HEK293 (cell line): Measurements from ENCODE around the gene SMCHD1.

Experiments
- CTCF ChIA-PET: fragments of 350-600 bp; formaldehyde crosslinking; extraction: SDS; loops from one replicate; lab custom pipeline; 2021; ENCODE audit warnings: antibody characterized with exemption; lab: Yijun Ruan, JAX
- POLR2A ChIA-PET: fragments of 300-600 bp; formaldehyde crosslinking; extraction: SDS; loops from one replicate; lab custom pipeline; 2020; ENCODE audit warnings: antibody characterized with exemption, inconsistent platforms; lab: Yijun Ruan, JAX
- H3K27ac ChIP-seq: fragments of 200-500 bp; sonication (Bioruptor generic); 2 replicates; pipeline ENCODE4 v1.5.1; 2014; ENCODE audit warnings: low read depth, low read length, control low read depth, inconsistent platforms; ENCODE audit errors: extremely low read depth
- H3K36me3 ChIP-seq, 2 experiments: fragments of 200-500 bp in 1 of 2; sonication (Bioruptor generic) in 1 of 2; 1 replicate in 1 of 2; 2 replicates in 1 of 2; pipeline ENCODE4 v1.5.1; 2014 to 2017; ENCODE audit warnings: inconsistent platforms in 2 of 2, low read length in 2 of 2; ENCODE audit not compliant: control insufficient read depth in 2 of 2, insufficient read depth in 1 of 2
- H3K4me1 ChIP-seq: fragments of 200-500 bp; sonication (Bioruptor generic); 2 replicates; pipeline ENCODE4 v1.5.1; 2014; ENCODE audit warnings: mild to moderate bottlenecking, low read length, inconsistent platforms; ENCODE audit not compliant: control insufficient read depth, insufficient read depth
- H3K4me3 ChIP-seq: 2 replicates; pipeline ENCODE4 v1.5.1; 2011; ENCODE audit warnings: low read depth, mild to moderate bottlenecking, control low read depth, low read length, moderate library complexity
- H3K9me3 ChIP-seq: fragments of 200-500 bp; sonication (Bioruptor generic); 2 replicates; pipeline ENCODE4 v1.5.1; 2014; ENCODE audit warnings: low read depth, low read length, inconsistent platforms; ENCODE audit not compliant: control insufficient read depth, insufficient read depth
- IKZF3 ChIP-seq: fragments of 450-650 bp; IDR thresholded peaks from 2 replicates; pipeline ENCODE4 v1.5.0; 2018; ENCODE audit warnings: missing biosample characterization, mild to moderate bottlenecking, missing genetic modification characterization, moderate library complexity
- KLF16 ChIP-seq: fragments of 450-650 bp; formaldehyde crosslinking; IDR thresholded peaks from 2 replicates; pipeline ENCODE4 v1.5.1; 2017; ENCODE audit warnings: missing biosample characterization, missing genetic modification characterization
- KLF8 ChIP-seq: fragments of 450-650 bp; formaldehyde crosslinking; IDR thresholded peaks from 2 replicates; pipeline ENCODE4 v1.5.1; 2016; ENCODE audit warnings: missing biosample characterization, missing genetic modification characterization
- KLF9 ChIP-seq: fragments of 450-650 bp; formaldehyde crosslinking; IDR thresholded peaks from 2 replicates; pipeline ENCODE4 v1.5.1; 2016; ENCODE audit warnings: missing biosample characterization, missing genetic modification characterization, low read depth
- MEIS1 ChIP-seq: sonication (generic); formaldehyde crosslinking; IDR thresholded peaks from 2 replicates; pipeline ENCODE4 v1.8.1; 2022; ENCODE audit warnings: missing genetic modification reagents, mild to moderate bottlenecking, borderline replicate concordance
- OVOL3 ChIP-seq: fragments of 450-650 bp; formaldehyde crosslinking; IDR thresholded peaks from 2 replicates; pipeline ENCODE4 v1.5.1; 2016; ENCODE audit warnings: missing biosample characterization, missing genetic modification characterization
- REPIN1 ChIP-seq: fragments of 450-650 bp; formaldehyde crosslinking; IDR thresholded peaks from 2 replicates; pipeline ENCODE4 v1.5.1; 2017; ENCODE audit warnings: missing biosample characterization, missing genetic modification characterization, low read depth
- ZBTB17 ChIP-seq: fragments of 450-650 bp; formaldehyde crosslinking; IDR thresholded peaks from 2 replicates; pipeline ENCODE4 v1.5.1; 2016; ENCODE audit warnings: missing biosample characterization, missing genetic modification characterization
- ZBTB8A ChIP-seq: fragments of 450-650 bp; formaldehyde crosslinking; IDR thresholded peaks from 2 replicates; pipeline ENCODE4 v1.5.1; 2016; ENCODE audit warnings: missing biosample characterization, missing genetic modification characterization
- ZNF169 ChIP-seq: fragments of 450-650 bp; formaldehyde crosslinking; IDR thresholded peaks from 2 replicates; pipeline ENCODE4 v1.5.1; 2016; ENCODE audit warnings: missing biosample characterization, missing genetic modification characterization
- ZNF175 ChIP-seq: fragments of 450-650 bp; formaldehyde crosslinking; IDR thresholded peaks from 2 replicates; pipeline ENCODE4 v1.5.1; 2016; ENCODE audit warnings: missing biosample characterization, missing genetic modification characterization
- ZNF266 ChIP-seq: fragments of 450-650 bp; formaldehyde crosslinking; IDR thresholded peaks from 2 replicates; pipeline ENCODE4 v1.5.1; 2016; ENCODE audit warnings: missing biosample characterization, missing genetic modification characterization, low read depth
- ZNF324 ChIP-seq: fragments of 450-650 bp; formaldehyde crosslinking; IDR thresholded peaks from 2 replicates; pipeline ENCODE4 v1.5.1; 2016; ENCODE audit warnings: missing biosample characterization, missing genetic modification characterization
- ZNF350 ChIP-seq: fragments of 450-650 bp; formaldehyde crosslinking; IDR thresholded peaks from 2 replicates; pipeline ENCODE4 v1.5.0; 2017; ENCODE audit warnings: missing biosample characterization, mild to moderate bottlenecking, missing genetic modification characterization
- ZNF391 ChIP-seq: fragments of 450-650 bp; formaldehyde crosslinking; IDR thresholded peaks from 2 replicates; pipeline ENCODE4 v1.5.1; 2016; ENCODE audit warnings: low read depth, missing biosample characterization, missing genetic modification characterization, borderline replicate concordance
- ZNF394 ChIP-seq: fragments of 450-650 bp; formaldehyde crosslinking; IDR thresholded peaks from 2 replicates; pipeline ENCODE4 v1.5.1; 2016; ENCODE audit warnings: missing biosample characterization, missing genetic modification characterization, mild to moderate bottlenecking, moderate library complexity, borderline replicate concordance
- ZNF514 ChIP-seq: fragments of 450-650 bp; formaldehyde crosslinking; IDR thresholded peaks from 2 replicates; pipeline ENCODE4 v1.5.1; 2016; ENCODE audit warnings: missing biosample characterization, missing genetic modification characterization
- ZNF529 ChIP-seq: fragments of 450-650 bp; formaldehyde crosslinking; IDR thresholded peaks from 2 replicates; pipeline ENCODE4 v1.5.1; 2017; ENCODE audit warnings: missing genetic modification characterization, missing biosample characterization; ENCODE audit not compliant: insufficient replicate concordance
- ZNF626 ChIP-seq: fragments of 450-650 bp; sonication (Bioruptor Pico); formaldehyde crosslinking; IDR thresholded peaks from 2 replicates; pipeline ENCODE4 v1.5.1; 2018; ENCODE audit warnings: missing biosample characterization, missing genetic modification characterization, inconsistent platforms
- ZNF639 ChIP-seq: fragments of 450-650 bp; formaldehyde crosslinking; IDR thresholded peaks from 2 replicates; pipeline ENCODE4 v1.5.1; 2016; ENCODE audit warnings: missing biosample characterization, missing genetic modification characterization
- ZNF76 ChIP-seq: fragments of 450-650 bp; formaldehyde crosslinking; IDR thresholded peaks from 2 replicates; pipeline ENCODE4; 2016; ENCODE audit warnings: low read depth, missing biosample characterization, missing genetic modification characterization, borderline replicate concordance
- ZSCAN30 ChIP-seq: fragments of 450-650 bp; IDR thresholded peaks from 2 replicates; pipeline ENCODE4 v1.5.1; 2018; ENCODE audit warnings: missing biosample characterization, mild to moderate bottlenecking, missing genetic modification characterization, moderate library complexity
- TF ChIP-seq, protein P1 (sequence below): fragments of 450-650 bp; formaldehyde crosslinking; IDR thresholded peaks from 2 replicates; pipeline ENCODE4 v1.5.1; 2016; ENCODE audit warnings: missing biosample characterization, missing genetic modification characterization, borderline replicate concordance
- TF ChIP-seq, protein P2 (sequence below): fragments of 450-650 bp; formaldehyde crosslinking; IDR thresholded peaks from 2 replicates; pipeline ENCODE4 v1.5.1; 2017; ENCODE audit warnings: missing biosample characterization, missing genetic modification characterization
- TF ChIP-seq, protein P3 (sequence below): fragments of 450-650 bp; formaldehyde crosslinking; IDR thresholded peaks from 2 replicates; pipeline ENCODE4 v1.5.0; 2017; ENCODE audit warnings: missing biosample characterization, missing genetic modification characterization, borderline replicate concordance

The SMCHD1 gene

GRCh38 chr18:2642771-2643170 lies 12.8 kb upstream of the SMCHD1 start:
- no peak overlapping the region for H3K4me3 ChIP-seq
- TF ChIP-seq ZNF394 (tag by site-specific recombination) (no peak), ZNF639 (tag by site-specific recombination) (no peak), ZNF169 (tag by site-specific recombination) (no peak), ZNF529 (tag by site-specific recombination) (no peak), KLF8 (tag by site-specific recombination) (no peak), ZBTB17 (tag by site-specific recombination) (no peak), IKZF3 (tag by site-specific recombination) (no peak), ZNF350 (tag by site-specific recombination) (no peak)
- TF ChIP-seq, protein P1, sequence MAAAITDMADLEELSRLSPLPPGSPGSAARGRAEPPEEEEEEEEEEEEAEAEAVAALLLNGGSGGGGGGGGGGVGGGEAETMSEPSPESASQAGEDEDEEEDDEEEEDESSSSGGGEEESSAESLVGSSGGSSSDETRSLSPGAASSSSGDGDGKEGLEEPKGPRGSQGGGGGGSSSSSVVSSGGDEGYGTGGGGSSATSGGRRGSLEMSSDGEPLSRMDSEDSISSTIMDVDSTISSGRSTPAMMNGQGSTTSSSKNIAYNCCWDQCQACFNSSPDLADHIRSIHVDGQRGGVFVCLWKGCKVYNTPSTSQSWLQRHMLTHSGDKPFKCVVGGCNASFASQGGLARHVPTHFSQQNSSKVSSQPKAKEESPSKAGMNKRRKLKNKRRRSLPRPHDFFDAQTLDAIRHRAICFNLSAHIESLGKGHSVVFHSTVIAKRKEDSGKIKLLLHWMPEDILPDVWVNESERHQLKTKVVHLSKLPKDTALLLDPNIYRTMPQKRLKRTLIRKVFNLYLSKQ (tag by site-specific recombination): no peak
- ChIA-PET POLR2A (interaction anchor here (1.4 kb wide), 1 partner anchor 14 kb away, joined by 3 read pairs; no protein-coding TSS in a partner anchor), CTCF (interaction anchor here (0.6 kb wide), 1 partner anchor 189 kb away, joined by 3 read pairs; no protein-coding TSS in a partner anchor)
- no peaks in the 10 kb centered on the region for H3K9me3 ChIP-seq
- H3K4me1 ChIP-seq: no peaks in the 10 kb centered on the region
- H3K27ac ChIP-seq: no peak overlapping the region
- no peaks in the 10 kb centered on the region for H3K36me3 ChIP-seq

DNA sequence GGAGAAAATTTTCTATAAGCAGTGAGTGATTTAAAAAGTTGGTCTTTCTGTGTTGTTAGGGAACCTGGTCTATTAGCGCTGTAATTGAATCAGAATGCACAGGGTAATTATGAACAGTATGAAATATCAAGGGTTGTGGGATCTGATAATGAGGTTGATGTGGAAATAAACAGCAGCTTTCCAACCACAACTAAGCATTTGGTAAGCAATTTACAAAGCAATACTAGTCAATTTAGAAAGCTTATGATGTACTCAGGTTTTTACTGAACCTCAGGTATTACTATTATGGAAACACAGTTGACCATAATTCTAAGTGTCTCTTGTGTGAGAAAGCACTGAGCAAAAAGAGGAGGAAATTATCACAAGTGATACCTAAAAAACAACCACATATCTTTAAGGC lies 11.0 kb upstream of the SMCHD1 start:
- Histone ChIP-seq H3K27ac (no peak overlapping the region), H3K4me3 (no peak overlapping the region), H3K9me3 (no peaks in the 10 kb centered on the region), H3K4me1 (no peaks in the 10 kb centered on the region), H3K36me3 (no peaks in the 10 kb centered on the region)
- POLR2A ChIA-PET: no interaction called here
- CTCF ChIA-PET: interaction anchor here (0.5 kb wide), 1 partner anchor 1685 kb away, joined by 3 read pairs; no protein-coding TSS in a partner anchor
- TF ChIP-seq, protein P1 (tag by site-specific recombination): no peak
- TF ChIP-seq KLF16 (tag by site-specific recombination) (no peak), KLF9 (no peak), ZNF266 (tag by site-specific recombination) (no peak), ZNF391 (tag by site-specific recombination) (no peak), IKZF3 (tag by site-specific recombination) (no peak), ZNF76 (tag by site-specific recombination) (no peak), REPIN1 (tag by site-specific recombination) (no peak), ZNF324 (tag by site-specific recombination) (no peak), ZBTB8A (tag by site-specific recombination) (no peak), OVOL3 (no peak), MEIS1 (no peak), ZNF175 (tag by site-specific recombination) (no peak), ZNF514 (tag by site-specific recombination) (no peak), ZNF626 (tag by site-specific recombination) (no peak), ZSCAN30 (tag by site-specific recombination) (no peak)
- TF ChIP-seq, protein P2, sequence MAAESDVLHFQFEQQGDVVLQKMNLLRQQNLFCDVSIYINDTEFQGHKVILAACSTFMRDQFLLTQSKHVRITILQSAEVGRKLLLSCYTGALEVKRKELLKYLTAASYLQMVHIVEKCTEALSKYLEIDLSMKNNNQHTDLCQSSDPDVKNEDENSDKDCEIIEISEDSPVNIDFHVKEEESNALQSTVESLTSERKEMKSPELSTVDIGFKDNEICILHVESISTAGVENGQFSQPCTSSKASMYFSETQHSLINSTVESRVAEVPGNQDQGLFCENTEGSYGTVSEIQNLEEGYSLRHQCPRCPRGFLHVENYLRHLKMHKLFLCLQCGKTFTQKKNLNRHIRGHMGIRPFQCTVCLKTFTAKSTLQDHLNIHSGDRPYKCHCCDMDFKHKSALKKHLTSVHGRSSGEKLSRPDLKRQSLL (tag by site-specific recombination): no peak
- TF ChIP-seq, protein P3, sequence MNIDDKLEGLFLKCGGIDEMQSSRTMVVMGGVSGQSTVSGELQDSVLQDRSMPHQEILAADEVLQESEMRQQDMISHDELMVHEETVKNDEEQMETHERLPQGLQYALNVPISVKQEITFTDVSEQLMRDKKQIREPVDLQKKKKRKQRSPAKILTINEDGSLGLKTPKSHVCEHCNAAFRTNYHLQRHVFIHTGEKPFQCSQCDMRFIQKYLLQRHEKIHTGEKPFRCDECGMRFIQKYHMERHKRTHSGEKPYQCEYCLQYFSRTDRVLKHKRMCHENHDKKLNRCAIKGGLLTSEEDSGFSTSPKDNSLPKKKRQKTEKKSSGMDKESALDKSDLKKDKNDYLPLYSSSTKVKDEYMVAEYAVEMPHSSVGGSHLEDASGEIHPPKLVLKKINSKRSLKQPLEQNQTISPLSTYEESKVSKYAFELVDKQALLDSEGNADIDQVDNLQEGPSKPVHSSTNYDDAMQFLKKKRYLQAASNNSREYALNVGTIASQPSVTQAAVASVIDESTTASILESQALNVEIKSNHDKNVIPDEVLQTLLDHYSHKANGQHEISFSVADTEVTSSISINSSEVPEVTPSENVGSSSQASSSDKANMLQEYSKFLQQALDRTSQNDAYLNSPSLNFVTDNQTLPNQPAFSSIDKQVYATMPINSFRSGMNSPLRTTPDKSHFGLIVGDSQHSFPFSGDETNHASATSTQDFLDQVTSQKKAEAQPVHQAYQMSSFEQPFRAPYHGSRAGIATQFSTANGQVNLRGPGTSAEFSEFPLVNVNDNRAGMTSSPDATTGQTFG (tag by site-specific recombination): no peak
